ENCODE results near the gene ACAA1. TPM values are rescaled to one million over a fixed set of nuclear protein-coding genes. Genes with fewer than 3 reads are reported as not detected.

Gene ACAA1
- total and polyA plus RNA-seq, 2 of the 4 experiments (the other 2 are of a cell fraction), result 30.8 to 62.4 TPM

- Histone ChIP-seq H3K9ac (ENCODE audit: low read depth, low read length) (no peak overlapping the region), H2AFZ (replicated peaks; ENCODE audit: low read length, poor library complexity) (no peak overlapping the region), H3K23ac (ENCODE audit: low read depth, low read length) (no peak overlapping the region), H2BK120ac (ENCODE audit: low read depth, low read length) (no peak overlapping the region), H3K27ac (ENCODE audit: insufficient read depth, low read length) (no peak overlapping the region), H3K27me3 (ENCODE audit: control insufficient read depth, insufficient read depth, low read length) (no peaks in the 10 kb centered on the region), H3K4me1 (ENCODE audit: control insufficient read depth, insufficient read depth, low read length) (no peaks in the 10 kb centered on the region), H2BK20ac (ENCODE audit: low read depth, low read length) (no peak overlapping the region), H4K91ac (ENCODE audit: insufficient read depth, low read depth, low read length) (no peak overlapping the region), H3K4me3 (ENCODE audit: insufficient read depth, low read depth, low read length) (no peak overlapping the region), H3K4me2 (ENCODE audit: low read depth, low read length) (no peak overlapping the region), H4K20me1 (ENCODE audit: insufficient read depth, low read length) (no peaks in the 10 kb centered on the region), H3K14ac (replicated peaks; ENCODE audit: low read depth, low read length) (no peak overlapping the region), H3K79me1 (ENCODE audit: low read depth in 1 of 2, low read length in 2 of 2) (peaks cover 1 to 4% of the 10 kb centered on the region in 2 experiments; a peak in 1 of 4 replicates), H3K56ac (ENCODE audit: extremely low read depth, insufficient read depth, low read length) (no peak overlapping the region), H4K8ac (ENCODE audit: low read depth in 2 of 2, low read length in 2 of 2) (no peak overlapping the region), H3K18ac (ENCODE audit: low read depth, low read length) (no peak overlapping the region), H3K9me1 (ENCODE audit: insufficient read depth, low read length) (0 out of 2 replicates have a peak, but pooled peaks cover 4% of the 10 kb centered on the region), H2BK15ac (ENCODE audit: low read depth, low read length) (no peak overlapping the region), H3K9me3 (ENCODE audit: control insufficient read depth, insufficient read depth, low read length) (no peaks in the 10 kb centered on the region), H2BK5ac (ENCODE audit: low read depth, low read length, poor library complexity, severe bottlenecking) (no peak overlapping the region), H2AK5ac (ENCODE audit: low read depth, low read length) (no peak overlapping the region), H3K36me3 (ENCODE audit: control insufficient read depth, insufficient read depth, low read length) (peaks cover 72% of the 10 kb centered on the region), H4K5ac (ENCODE audit: low read depth, low read length) (no peak overlapping the region), H3K4ac (ENCODE audit: low read depth, low read length) (no peak overlapping the region), H2AK9ac (replicated peaks; ENCODE audit: low read depth, low read length, poor library complexity) (no peak overlapping the region)
- no peak for DNase-seq
- ATAC-seq (ENCODE audit: low read depth), result no peak
- intact Hi-C loops (cut with micrococcal nuclease) (no loop called here), dilution Hi-C loops (cut with HindIII; ENCODE audit: low sequenced_read_pairs, unreplicated experiment) (no loop called here), in situ Hi-C loops (cut with MboI; ENCODE audit: low sequenced_read_pairs) (loop anchor here (10.0 kb wide), 1 partner anchor 218 kb away; the partner anchor contains the start of gene XYLB)
- ChIA-PET POLR2A (ENCODE audit: unreplicated experiment) (no interaction called here), CTCF (no interaction called here)
- no TSS peak for BruUV-seq (replicated peaks)
- TF ChIP-seq ELK1 (IDR thresholded peaks at IDR 0.05; ENCODE audit: borderline replicate concordance, low read depth, low read length), result no peak
- no peak for TF ChIP-seq CTCF (conservative IDR thresholded peaks at IDR 0.05; ENCODE audit: low read depth, low read length)
- TF ChIP-seq NFE2L2 (IDR thresholded peaks at IDR 0.05; ENCODE audit: low read depth, low read length), result no peak
- TF ChIP-seq MAFK (IDR thresholded peaks at IDR 0.05; ENCODE audit: low read depth, low read length), result no peak
- TF ChIP-seq CEBPB (IDR thresholded peaks at IDR 0.05; ENCODE audit: low read depth, low read length), result no peak
- no peak for TF ChIP-seq RAD21 (IDR thresholded peaks at IDR 0.05; ENCODE audit: low read length)
- no peak for TF ChIP-seq SMC3 (IDR thresholded peaks at IDR 0.05; ENCODE audit: low read depth, low read length)
- TF ChIP-seq RCOR1 (IDR thresholded peaks at IDR 0.05; ENCODE audit: insufficient replicate concordance, low read length), result no peak
- TF ChIP-seq FOS (IDR thresholded peaks at IDR 0.05; ENCODE audit: low read depth, low read length), result no peak
- TF ChIP-seq USF2 (IDR thresholded peaks at IDR 0.05; ENCODE audit: low read depth, low read length), result no peak
- no peak for TF ChIP-seq RFX5 (IDR thresholded peaks at IDR 0.05; ENCODE audit: low read depth, low read length)
- TF ChIP-seq MXI1 (IDR thresholded peaks at IDR 0.05; ENCODE audit: borderline replicate concordance, low read depth, low read length), result no peak
- 93% methylated on average over 3 of the region's 6 CpGs; no CpG with 5 or more reads in 1 of the 2 experiments for WGBS, 2 experiments (ENCODE audit: extremely low coverage in 2 of 2, insufficient read length in 1 of 2)
Observed at GRCh38 chr3:38126121-38126892, 10.6 kb downstream of the ACAA1 start.
